Stimulated activated CD8-positive, alpha-beta memory T cell treated with anti-CD3 and anti-CD28 coated beads, Interleukin-4, amount 100 ng/mL, for 4 hours (primary cell): ENCODE results near the gene ADGRG1.
"Not testable (repeated sequence)": the region's sequence is repeated elsewhere in the genome, so short reads cannot be mapped to it uniquely, and the experiment has no call there.

ENCODE experiments used
- DNase-seq, 2 donors: peaks; one replicate each; pipeline ENCODE4 v3.0.0-alpha.2; 2020; ENCODE audit warnings: low read depth in 2 of 2, low spot score in 1 of 2

The ADGRG1 gene

GRCh38 chr16:57666353-57667047 is 38.1 kb downstream of the ADGRG1 start:
- no peak for DNase-seq

DNA sequence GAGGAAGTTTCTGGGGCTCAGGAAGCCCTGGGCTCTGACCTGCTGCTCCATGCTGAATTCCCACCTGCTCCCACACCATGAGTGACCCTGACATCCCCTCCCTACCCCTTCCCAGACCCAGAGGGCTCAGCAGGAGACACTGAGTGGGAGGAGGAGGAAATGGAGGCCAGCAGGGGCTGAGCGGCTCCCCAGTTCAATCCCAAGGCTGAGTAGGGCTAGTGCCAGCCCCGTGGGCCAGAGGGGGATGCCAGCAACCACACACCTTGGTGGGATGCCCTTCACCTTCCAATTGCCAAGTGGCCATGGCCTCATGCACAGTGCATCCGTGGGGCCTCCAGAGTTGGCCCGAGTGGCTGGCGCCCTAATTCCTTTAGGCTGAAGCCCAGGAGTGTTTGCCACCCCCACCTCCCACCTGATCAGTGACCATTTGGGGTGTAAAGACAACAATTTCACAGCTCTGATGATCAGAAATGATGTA is 38.7 kb downstream of the ADGRG1 start:
- no peak for DNase-seq

- no peak for DNase-seq
Measured at GRCh38 chr16:57667526-57668262, 39.3 kb downstream of the ADGRG1 start.

DNA sequence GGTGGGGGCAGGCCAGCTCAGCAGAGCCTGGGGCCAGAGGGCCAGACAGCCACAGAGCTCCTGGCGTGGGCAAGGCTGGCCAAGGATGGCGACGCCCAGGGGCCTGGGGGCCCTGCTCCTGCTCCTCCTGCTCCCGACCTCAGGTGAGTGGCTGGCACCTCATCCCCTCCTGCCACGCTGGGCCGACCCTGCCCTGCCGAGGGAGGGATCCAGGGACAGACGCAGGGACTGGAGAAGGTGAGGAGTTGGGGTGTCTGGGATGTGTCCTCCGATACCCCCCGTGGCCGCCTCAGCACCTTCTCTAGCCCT is 39.8 kb downstream of the ADGRG1 start, which contains the start of gene ADGRG3:
ADGRG3 (plus strand) TSS at position 44 of the 309 bp plus-strand sequence; CDS start at position 86, 42 bp downstream.
- DNase-seq: no peak

- DNase-seq: no peak
Measured at GRCh38 chr16:57668630-57669475, 40.4 kb downstream of the ADGRG1 start.

- no peak for DNase-seq
Measured at GRCh38 chr16:57669476-57670162, 41.2 kb downstream of the ADGRG1 start.

- no peak for DNase-seq
Measured at GRCh38 chr16:57670196-57670595, 41.8 kb downstream of the ADGRG1 start.

- not testable (repeated sequence) for DNase-seq
Measured at GRCh38 chr16:57671451-57671850, 43.0 kb downstream of the ADGRG1 start.

GRCh38 chr16:57672416-57672815 is 44.0 kb downstream of the ADGRG1 start:
- no peak for DNase-seq

- no peak for DNase-seq
Measured at GRCh38 chr16:57672824-57673223, 44.4 kb downstream of the ADGRG1 start.

GRCh38 chr16:57675741-57676551 is 47.5 kb downstream of the ADGRG1 start:
- DNase-seq: no peak

DNA sequence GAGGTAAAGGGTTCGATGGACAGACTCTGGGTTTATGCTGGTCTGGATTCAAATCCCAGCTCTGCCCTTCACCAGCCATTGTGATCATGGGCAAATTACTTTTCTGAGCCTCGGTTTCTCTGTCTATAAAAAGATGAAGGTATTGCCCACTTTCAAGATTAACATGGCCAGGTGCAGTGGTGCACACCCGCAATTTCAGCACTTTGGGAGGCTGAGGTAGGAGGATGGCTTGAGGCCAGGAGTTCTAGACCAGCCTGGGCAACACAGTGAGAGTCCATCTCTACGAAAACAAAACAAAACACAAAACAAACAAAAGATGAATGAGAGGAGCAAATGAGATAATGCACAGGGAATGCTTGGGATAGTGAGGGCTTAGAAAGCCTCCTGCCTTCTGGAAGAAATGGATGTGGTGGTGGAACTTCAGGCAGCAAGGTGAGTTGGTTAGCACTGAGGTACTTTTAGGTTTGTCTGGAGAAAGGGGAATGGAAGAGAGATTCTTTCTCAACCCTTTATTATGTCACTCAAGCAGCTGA is 48.2 kb downstream of the ADGRG1 start:
- DNase-seq: no peak

DNA sequence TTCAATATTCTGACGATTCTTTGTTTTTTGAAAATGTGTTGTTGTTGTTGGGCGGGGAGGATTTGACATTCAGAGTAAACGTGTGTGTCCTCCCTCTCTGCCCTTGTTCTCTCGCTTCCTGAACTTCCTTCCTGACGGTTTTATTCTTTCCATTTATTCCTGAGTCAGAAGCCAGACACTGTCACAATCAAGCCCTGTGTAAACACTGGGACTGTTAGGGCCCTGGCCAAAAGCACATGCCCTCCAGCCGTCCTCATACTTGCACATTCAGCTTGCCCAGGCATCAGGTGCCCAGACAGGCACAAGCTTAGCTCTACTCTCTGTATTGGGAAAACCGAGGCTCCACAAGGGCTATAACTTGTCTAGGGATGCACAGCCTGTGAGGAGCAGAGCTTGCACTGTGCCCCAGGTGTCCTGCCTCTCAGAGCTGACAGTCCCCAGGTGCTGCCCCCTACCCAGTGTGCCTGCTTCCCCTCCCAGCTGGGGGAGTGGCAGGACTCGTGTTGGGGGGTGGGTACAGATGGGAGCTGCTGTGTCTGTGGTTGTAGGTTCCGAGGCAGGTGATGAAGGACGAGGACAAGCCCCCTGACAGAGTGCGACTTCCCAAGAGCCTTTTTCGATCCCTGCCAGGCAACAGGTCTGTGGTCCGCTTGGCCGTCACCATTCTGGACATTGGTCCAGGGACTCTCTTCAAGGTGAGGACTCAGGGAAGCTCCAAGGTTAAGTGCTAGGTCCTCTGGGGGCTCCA is 49.4 kb downstream of the ADGRG1 start:
- DNase-seq: no peak

- no peak for DNase-seq
Measured at GRCh38 chr16:57679016-57679415, 50.6 kb downstream of the ADGRG1 start.

GRCh38 chr16:57679767-57680482 is 51.5 kb downstream of the ADGRG1 start:
- no peak for DNase-seq

- no peak for DNase-seq
Measured at GRCh38 chr16:57680842-57681375, 52.5 kb downstream of the ADGRG1 start.

GRCh38 chr16:57681950-57682728 is 53.7 kb downstream of the ADGRG1 start:
- DNase-seq: no peak
